ENCODE data around the gene PTPRD. TPM values are rescaled to one million over a fixed set of nuclear protein-coding genes. Genes with fewer than 3 reads are reported as not detected.

PTPRD gene
- total RNA-seq, 1 experiment from 2014 or later = 0.02 TPM

- ChIA-PET CTCF (no interaction called here), POLR2A (no interaction called here), RAD21 (ENCODE audit: low non-redundant PET in 1 of 2, low total read pairs in 2 of 2, uncharacterized antibody in 2 of 2, unreplicated experiment in 2 of 2) (no interaction called here)
- Histone ChIP-seq H3K4me1 (ENCODE audit: control insufficient read depth in 1 of 2, insufficient read depth in 2 of 2, low read length in 2 of 2) (no peaks in the 10 kb centered on the region), H3K79me2 (ENCODE audit: insufficient read depth, low read length) (no peaks in the 10 kb centered on the region), H3K9me3 (ENCODE audit: control insufficient read depth in 1 of 2, insufficient read depth in 1 of 2, low read depth in 1 of 2, low read length in 2 of 2) (peaks cover 0 to 23% of the 10 kb centered on the region in 2 experiments; a peak in 3 of 4 replicates), H3K4me2 (ENCODE audit: low read length) (no peak overlapping the region), H3K27ac (ENCODE audit: low read depth, low read length) (no peak overlapping the region), H3K36me3 (ENCODE audit: control insufficient read depth in 1 of 2, insufficient read depth in 2 of 2, low read length in 2 of 2) (no peaks in the 10 kb centered on the region), H3K27me3 (ENCODE audit: insufficient read depth, low read length) (no peaks in the 10 kb centered on the region), H3K9ac (ENCODE audit: low read length) (no peak overlapping the region), H3K4me3 (replicated peaks in 1 of 2; ENCODE audit: low read depth in 1 of 2, low read length in 2 of 2) (no peak overlapping the region), H2AFZ (ENCODE audit: low read depth, low read length, poor library complexity, severe bottlenecking) (no peak overlapping the region), H4K20me1 (ENCODE audit: insufficient read depth) (no peaks in the 10 kb centered on the region), H3K9me2 (ENCODE audit: insufficient read depth) (no peaks in the 10 kb centered on the region)
- no peak for ATAC-seq
- no TSS peak for BruUV-seq (replicated peaks)
- intact Hi-C loops (cut with micrococcal nuclease) = no loop called here
- TF ChIP-seq SIN3A (IDR thresholded peaks at IDR 0.05; ENCODE audit: low read depth) = no peak
- TF ChIP-seq ZFX (IDR thresholded peaks at IDR 0.05) = no peak
- no peak for DNase-seq (ENCODE audit: low read depth, low spot score)
Observed at GRCh38 chr9:9996259-9996658, 616.5 kb downstream of the PTPRD start.

GRCh38 chr9:9992936-9993335 is 619.9 kb downstream of the PTPRD start:
- H2AFZ ChIP-seq (ENCODE audit: low read depth, low read length, poor library complexity, severe bottlenecking) = no peak overlapping the region
- CTCF ChIA-PET = no interaction called here
- no peak for TF ChIP-seq CEBPB (IDR thresholded peaks at IDR 0.05; ENCODE audit: low read depth)
- no peaks in the 10 kb centered on the region for H3K4me1 ChIP-seq (ENCODE audit: control insufficient read depth in 1 of 2, insufficient read depth in 2 of 2, low read length in 2 of 2)
- no peak for DNase-seq (ENCODE audit: low read depth, low spot score)
- RAD21 ChIA-PET (ENCODE audit: low non-redundant PET in 1 of 2, low total read pairs in 2 of 2, uncharacterized antibody in 2 of 2, unreplicated experiment in 2 of 2) = no interaction called here
- H4K20me1 ChIP-seq (ENCODE audit: insufficient read depth) = no peaks in the 10 kb centered on the region
- H3K27ac ChIP-seq (ENCODE audit: low read depth, low read length) = no peak overlapping the region
- no peaks in the 10 kb centered on the region for H3K27me3 ChIP-seq (ENCODE audit: insufficient read depth, low read length)
- POLR2A ChIA-PET = no interaction called here
- no peaks in the 10 kb centered on the region for H3K9me2 ChIP-seq (ENCODE audit: insufficient read depth)
- H3K36me3 ChIP-seq (ENCODE audit: control insufficient read depth in 1 of 2, insufficient read depth in 2 of 2, low read length in 2 of 2) = no peaks in the 10 kb centered on the region
- peaks cover 0 to 15% of the 10 kb centered on the region in 2 experiments; a peak in 3 of 4 replicates for H3K9me3 ChIP-seq (ENCODE audit: control insufficient read depth in 1 of 2, insufficient read depth in 1 of 2, low read depth in 1 of 2, low read length in 2 of 2)
- BruUV-seq (replicated peaks) = no TSS peak
- no peaks in the 10 kb centered on the region for H3K79me2 ChIP-seq (ENCODE audit: insufficient read depth, low read length)
- no peak overlapping the region for H3K4me2 ChIP-seq (ENCODE audit: low read length)
- intact Hi-C loops (cut with micrococcal nuclease) = no loop called here
- H3K9ac ChIP-seq (ENCODE audit: low read length) = no peak overlapping the region
- no peak overlapping the region for H3K4me3 ChIP-seq (replicated peaks in 1 of 2; ENCODE audit: low read depth in 1 of 2, low read length in 2 of 2)
- ATAC-seq = no peak

- Histone ChIP-seq H3K9me3 (ENCODE audit: control insufficient read depth in 1 of 2, insufficient read depth in 1 of 2, low read depth in 1 of 2, low read length in 2 of 2) (peaks cover 3 to 30% of the 10 kb centered on the region in 2 experiments; a peak in 3 of 4 replicates), H3K79me2 (ENCODE audit: insufficient read depth, low read length) (no peaks in the 10 kb centered on the region), H4K20me1 (ENCODE audit: insufficient read depth) (no peaks in the 10 kb centered on the region), H3K9me2 (ENCODE audit: insufficient read depth) (no peaks in the 10 kb centered on the region), H2AFZ (ENCODE audit: low read depth, low read length, poor library complexity, severe bottlenecking) (no peak overlapping the region), H3K27me3 (ENCODE audit: insufficient read depth, low read length) (no peaks in the 10 kb centered on the region), H3K9ac (ENCODE audit: low read length) (no peak overlapping the region), H3K4me3 (replicated peaks in 1 of 2; ENCODE audit: low read depth in 1 of 2, low read length in 2 of 2) (no peak overlapping the region), H3K27ac (ENCODE audit: low read depth, low read length) (no peak overlapping the region), H3K36me3 (ENCODE audit: control insufficient read depth in 1 of 2, insufficient read depth in 2 of 2, low read length in 2 of 2) (no peaks in the 10 kb centered on the region), H3K4me1 (ENCODE audit: control insufficient read depth in 1 of 2, insufficient read depth in 2 of 2, low read length in 2 of 2) (no peaks in the 10 kb centered on the region), H3K4me2 (ENCODE audit: low read length) (no peak overlapping the region)
- no TSS peak for BruUV-seq (replicated peaks)
- intact Hi-C loops (cut with micrococcal nuclease) = no loop called here
- TF ChIP-seq CEBPB (IDR thresholded peaks at IDR 0.05; ENCODE audit: low read depth) (no peak), ATF3 (IDR thresholded peaks at IDR 0.05) (no peak), SRF (IDR thresholded peaks at IDR 0.05; ENCODE audit: low read depth) (no peak), RAD21 (IDR thresholded peaks at IDR 0.05; ENCODE audit: low read depth) (no peak), EGR1 (IDR thresholded peaks at IDR 0.05; ENCODE audit: low read depth) (no peak)
- DNase-seq (ENCODE audit: low read depth, low spot score) (no peak), ATAC-seq (no peak)
- POLR2A ChIA-PET = no interaction called here
- CTCF ChIA-PET = no interaction called here
- RAD21 ChIA-PET (ENCODE audit: low non-redundant PET in 1 of 2, low total read pairs in 2 of 2, uncharacterized antibody in 2 of 2, unreplicated experiment in 2 of 2) = no interaction called here
Observed at GRCh38 chr9:9973062-9973461, 639.7 kb downstream of the PTPRD start.
